ENCODE measurements around the gene SPSB1. TPM values are rescaled to one million over a fixed set of nuclear protein-coding genes. Genes with fewer than 3 reads are reported as not detected.
A peak's percentile ranks its signal among the peaks of the same experiment; 100 is the strongest.

SPSB1 gene
- total and polyA plus RNA-seq, 2 experiments from 2014 or later, result 2.4 to 6.8 TPM

- Histone ChIP-seq H3K4me3 (no peak overlapping the region), H3K27me3 (ENCODE audit: insufficient read depth) (peaks cover 28% of the 10 kb centered on the region), H3K36me3 (ENCODE audit: insufficient read depth) (no peaks in the 10 kb centered on the region), H3K9me2 (ENCODE audit: insufficient read depth) (no peaks in the 10 kb centered on the region), H3K4me2 (no peak overlapping the region), H3K27ac (ENCODE audit: low read depth) (no peak overlapping the region), H3K4me1 (ENCODE audit: insufficient read depth) (no peaks in the 10 kb centered on the region; the same call in 1 of the 2 replicates), H3F3A (replicated peaks; ENCODE audit: low read depth) (0 out of 2 replicates have a peak, but pooled peaks cover 7% of the 10 kb centered on the region), H2AFZ (no peak overlapping the region), H3K79me2 (replicated peaks; ENCODE audit: insufficient read depth) (no peaks in the 10 kb centered on the region), H4K20me1 (replicated peaks; ENCODE audit: insufficient read depth) (no peaks in the 10 kb centered on the region; the same call in 1 of the 2 replicates)
- H3K4me1 Mint-ChIP-seq, result peaks cover 11% of the 10 kb centered on the region; the same call in 2 of the 3 replicates
- ATAC-seq (no peak), DNase-seq (ENCODE audit: low spot score) (no peak)
- H3K27ac Mint-ChIP-seq, result no peak overlapping the region
- H3K4me3 Mint-ChIP-seq, result no peak overlapping the region
- H3K27me3 Mint-ChIP-seq (ENCODE audit: insufficient read depth, low read depth, poor library complexity), result peaks cover 10% of the 10 kb centered on the region
- H3K36me3 Mint-ChIP-seq (ENCODE audit: low read depth), result no peaks in the 10 kb centered on the region; the same call in 2 of the 3 replicates
- no peaks in the 10 kb centered on the region for H3K9me3 Mint-ChIP-seq
- no peak for TF ChIP-seq POLR2AphosphoS5 (IDR thresholded peaks at IDR 0.05; ENCODE audit: low read depth)
- TF ChIP-seq CTCF (conservative IDR thresholded peaks at IDR 0.05; ENCODE audit: low read depth in 2 of 2), result 0 out of 4 replicates have a peak, but pooled peaks of 1 of the 2 experiments have one; percentile 9
- no peak for TF ChIP-seq STAT1 (IDR thresholded peaks at IDR 0.05; ENCODE audit: unreplicated experiment)
Observed at GRCh38 chr1:9294910-9295636, 2.4 kb downstream of the SPSB1 start.

- Histone ChIP-seq H3K4me2 (no peak overlapping the region), H3K4me3 (no peak overlapping the region), H3K79me2 (replicated peaks; ENCODE audit: insufficient read depth) (no peaks in the 10 kb centered on the region), H2AFZ (no peak overlapping the region), H4K20me1 (replicated peaks; ENCODE audit: insufficient read depth) (no peaks in the 10 kb centered on the region; the same call in 1 of the 2 replicates), H3K9me2 (ENCODE audit: insufficient read depth) (no peaks in the 10 kb centered on the region), H3K27ac (ENCODE audit: low read depth) (no peak overlapping the region), H3K4me1 (ENCODE audit: insufficient read depth) (no peaks in the 10 kb centered on the region; the same call in 1 of the 2 replicates), H3F3A (replicated peaks; ENCODE audit: low read depth) (0 out of 2 replicates have a peak, but pooled peaks cover 7% of the 10 kb centered on the region), H3K36me3 (ENCODE audit: insufficient read depth) (no peaks in the 10 kb centered on the region), H3K27me3 (ENCODE audit: insufficient read depth) (peaks cover 28% of the 10 kb centered on the region)
- no peak overlapping the region for H3K27ac Mint-ChIP-seq
- peaks cover 10% of the 10 kb centered on the region for H3K27me3 Mint-ChIP-seq (ENCODE audit: insufficient read depth, low read depth, poor library complexity)
- no peak overlapping the region; the same call in 2 of the 3 replicates for H3K4me3 Mint-ChIP-seq
- ATAC-seq, result no peak
- no peaks in the 10 kb centered on the region; the same call in 2 of the 3 replicates for H3K36me3 Mint-ChIP-seq (ENCODE audit: low read depth)
- peaks cover 11% of the 10 kb centered on the region; the same call in 2 of the 3 replicates for H3K4me1 Mint-ChIP-seq
- DNase-seq (ENCODE audit: low spot score), result no peak
- H3K9me3 Mint-ChIP-seq, result no peaks in the 10 kb centered on the region
- TF ChIP-seq ZNF331 (CRISPR knock-in tag; IDR thresholded peaks at IDR 0.05; ENCODE audit: low read depth) (no peak), CREB1 (CRISPR knock-in tag; IDR thresholded peaks at IDR 0.05; ENCODE audit: low read depth) (no peak), CTCF (conservative IDR thresholded peaks at IDR 0.05; ENCODE audit: low read depth in 2 of 2) (no peak), EZH2 (IDR thresholded peaks at IDR 0.05; ENCODE audit: low read depth, unreplicated experiment) (no peak), ZNF462 (CRISPR knock-in tag; IDR thresholded peaks at IDR 0.05) (no peak), ETS1 (IDR thresholded peaks at IDR 0.05) (no peak)
Observed at GRCh38 chr1:9295884-9296283, 3.2 kb downstream of the SPSB1 start.

Measured in GM23338 (cell line).